GM23338 (cell line): ENCODE measurements around the gene C11orf42.

Experiments
- CREB1 ChIP-seq: fragments of 250-450 bp; sonication (Bioruptor Pico); IDR thresholded peaks from 2 replicates; pipeline ENCODE4 v1.5.0; 2020; ENCODE audit warnings: low read depth, mild to moderate bottlenecking, moderate library complexity
- EZH2 ChIP-seq: fragments of 200-600 bp; sonication (generic); IDR thresholded peaks from one replicate; pipeline ENCODE4 v1.8.0; 2017; ENCODE audit warnings: antibody characterized with exemption, mild to moderate bottlenecking, low read depth; ENCODE audit not compliant: unreplicated experiment
- POLR2AphosphoS5 ChIP-seq: IDR thresholded peaks from 2 replicates; pipeline ENCODE4 v1.6.1; 2016; ENCODE audit warnings: antibody characterized with exemption, low read depth
- ZNF331 ChIP-seq: fragments of 250-450 bp; sonication (Bioruptor Pico); IDR thresholded peaks from 2 replicates; pipeline ENCODE4 v1.5.0; 2020; ENCODE audit warnings: low read depth, mild to moderate bottlenecking, moderate library complexity
- TF ChIP-seq, protein P1 (sequence below), 2 experiments: fragments of 200-600 bp in 1 of 2; sonication (generic) in 1 of 2; conservative IDR thresholded peaks; 2 replicates each; pipeline versions ENCODE4 v1.5.1 to v1.6.1; 2016 to 2017; ENCODE audit warnings: antibody characterized with exemption in 2 of 2, low read depth in 2 of 2, mild to moderate bottlenecking in 2 of 2, moderate library complexity in 1 of 2

DNA sequence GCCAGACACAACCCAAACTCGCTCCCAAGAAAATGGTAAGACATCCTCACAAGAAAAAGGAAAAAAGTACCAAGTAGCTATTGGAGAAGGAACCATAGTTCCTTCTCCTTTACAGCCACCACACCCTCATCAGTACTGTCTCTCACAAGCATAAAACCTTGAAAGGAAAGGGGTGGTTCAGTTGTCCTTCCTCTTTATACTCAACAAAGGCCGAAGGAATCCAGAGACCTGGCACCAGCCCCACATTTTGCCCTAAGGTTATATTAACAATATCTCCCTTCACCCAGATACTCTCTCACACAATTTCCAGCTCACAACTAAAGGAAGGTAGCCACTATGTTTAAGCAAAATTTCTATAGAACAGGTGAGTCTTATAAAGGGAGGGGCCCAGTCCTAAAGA lies 20.5 kb downstream of the C11orf42 start:
- TF ChIP-seq, protein P1, sequence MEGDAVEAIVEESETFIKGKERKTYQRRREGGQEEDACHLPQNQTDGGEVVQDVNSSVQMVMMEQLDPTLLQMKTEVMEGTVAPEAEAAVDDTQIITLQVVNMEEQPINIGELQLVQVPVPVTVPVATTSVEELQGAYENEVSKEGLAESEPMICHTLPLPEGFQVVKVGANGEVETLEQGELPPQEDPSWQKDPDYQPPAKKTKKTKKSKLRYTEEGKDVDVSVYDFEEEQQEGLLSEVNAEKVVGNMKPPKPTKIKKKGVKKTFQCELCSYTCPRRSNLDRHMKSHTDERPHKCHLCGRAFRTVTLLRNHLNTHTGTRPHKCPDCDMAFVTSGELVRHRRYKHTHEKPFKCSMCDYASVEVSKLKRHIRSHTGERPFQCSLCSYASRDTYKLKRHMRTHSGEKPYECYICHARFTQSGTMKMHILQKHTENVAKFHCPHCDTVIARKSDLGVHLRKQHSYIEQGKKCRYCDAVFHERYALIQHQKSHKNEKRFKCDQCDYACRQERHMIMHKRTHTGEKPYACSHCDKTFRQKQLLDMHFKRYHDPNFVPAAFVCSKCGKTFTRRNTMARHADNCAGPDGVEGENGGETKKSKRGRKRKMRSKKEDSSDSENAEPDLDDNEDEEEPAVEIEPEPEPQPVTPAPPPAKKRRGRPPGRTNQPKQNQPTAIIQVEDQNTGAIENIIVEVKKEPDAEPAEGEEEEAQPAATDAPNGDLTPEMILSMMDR (conservative IDR thresholded peaks at IDR 0.05; ENCODE audit: low read depth in 2 of 2): no peak
- TF ChIP-seq POLR2AphosphoS5: no peak
- TF ChIP-seq EZH2: no peak
- no peak for TF ChIP-seq ZNF331 (CRISPR knock-in tag)
- TF ChIP-seq CREB1 (CRISPR knock-in tag): no peak
